Measurements from ENCODE around the gene INSR. TPM values are rescaled to one million over a fixed set of nuclear protein-coding genes. Genes with fewer than 3 reads are reported as not detected.

INSR gene
- total and polyA plus RNA-seq, 2 of the 8 experiments (the other 6 are each of a cell fraction or from before 2014, with no cell fraction given) = 13.1 to 48.7 TPM

- Histone ChIP-seq H4K20me1 (replicated peaks in 1 of 2; ENCODE audit: control insufficient read depth in 1 of 2, insufficient read depth in 2 of 2, low read length in 2 of 2) (no peaks in the 10 kb centered on the region), H3K4me3 (ENCODE audit: extremely low read depth in 1 of 4, insufficient read depth in 2 of 4, low read depth in 3 of 4, low read length in 4 of 4) (no peak overlapping the region), H3K23ac (ENCODE audit: insufficient read length) (no peak overlapping the region), H3K27me3 (replicated peaks in 1 of 4; ENCODE audit: control insufficient read depth in 3 of 4, extremely low read depth in 1 of 4, insufficient read depth in 3 of 4, low read length in 3 of 4) (no peaks in the 10 kb centered on the region), H3K9ac (replicated peaks in 1 of 4; ENCODE audit: extremely low read depth in 1 of 4, low read depth in 3 of 4, low read length in 3 of 4) (no peak overlapping the region), H4K5ac (ENCODE audit: insufficient read length, low read depth, low read length) (no peak overlapping the region), H2BK5ac (ENCODE audit: low read depth, low read length) (no peak overlapping the region), H2AFZ (ENCODE audit: low read length) (no peak overlapping the region), H3K14ac (ENCODE audit: insufficient read length) (no peak overlapping the region), H2AK5ac (ENCODE audit: low read depth, low read length) (no peak overlapping the region), H3K4ac (replicated peaks; ENCODE audit: insufficient read length, low read depth, low read length) (no peak overlapping the region), H3K36me3 (ENCODE audit: control insufficient read depth in 2 of 4, insufficient read depth in 4 of 4, low read length in 3 of 4) (no peaks in the 10 kb centered on the region), H3K4me2 (ENCODE audit: insufficient read depth in 1 of 2, low read depth in 2 of 2, low read length in 2 of 2) (no peak overlapping the region), H3K23me2 (ENCODE audit: low read depth, low read length) (peaks cover 1% of the 10 kb centered on the region; the same call in 1 of the 2 replicates), H2BK120ac (replicated peaks; ENCODE audit: low read depth, low read length) (no peak overlapping the region), H3K56ac (replicated peaks; ENCODE audit: insufficient read length, low read depth, low read length) (no peak overlapping the region), H3K4me1 (replicated peaks in 1 of 4; ENCODE audit: control insufficient read depth in 3 of 4, insufficient read depth in 4 of 4, low read length in 3 of 4) (no peaks in the 10 kb centered on the region), H4K8ac (ENCODE audit: extremely low read depth, insufficient read depth, low read length) (no peak overlapping the region), H3K9me3 (ENCODE audit: insufficient read depth in 2 of 2, low read depth in 1 of 2, low read length in 1 of 2) (peaks cover 6 to 18% of the 10 kb centered on the region in 2 experiments; a peak in 2 of 4 replicates), H2BK12ac (ENCODE audit: low read depth, low read length) (no peak overlapping the region), H4K91ac (replicated peaks; ENCODE audit: insufficient read length, low read length) (no peak overlapping the region), H3K18ac (ENCODE audit: extremely low read depth, low read length) (no peak overlapping the region), H2BK20ac (ENCODE audit: low read length) (no peak overlapping the region), H3K27ac (ENCODE audit: low read depth, low read length) (no peak overlapping the region), H2BK15ac (ENCODE audit: low read length) (no peak overlapping the region), H3K79me2 (ENCODE audit: control insufficient read depth in 1 of 2, insufficient read depth in 2 of 2, low read length in 2 of 2) (no peaks in the 10 kb centered on the region), H3K79me1 (ENCODE audit: low read depth, low read length) (no peaks in the 10 kb centered on the region)
- DNase-seq (ENCODE audit: low read depth in 1 of 2, low spot score in 2 of 2) = no peak
- ChIA-PET CTCF (ENCODE audit: partially characterized antibody) (interaction anchor here (1.3 kb wide), 1 partner anchor 38 kb away, joined by 3 read pairs; no protein-coding TSS in a partner anchor), POLR2A (ENCODE audit: partially characterized antibody) (no interaction called here)
- no peak for FAIRE-seq
- 79% methylated on average over 9 of the region's 9 CpGs; no CpG with 5 or more reads in 1 of the 2 experiments for WGBS, 2 experiments (ENCODE audit: extremely low coverage in 1 of 2, insufficient coverage in 1 of 2, insufficient read length in 1 of 2, insufficient replicate concordance in 2 of 2, low coverage in 1 of 2, low lambda C conversion rate in 2 of 2, missing lambda C conversion rate in 1 of 2)
- TF ChIP-seq CTBP2 (IDR thresholded peaks at IDR 0.05; ENCODE audit: borderline replicate concordance, insufficient read depth, insufficient read length, low read length) (no peak), SP2 (IDR thresholded peaks at IDR 0.05; ENCODE audit: low read length) (no peak), POLR2A (IDR thresholded peaks at IDR 0.05; ENCODE audit: control extremely low read depth in 1 of 2, low read depth in 2 of 2, low read length in 2 of 2) (no peak)
These were observed 230.3 kb downstream of the INSR start for GRCh38 chr19:7063764-7064418.

Measured in H1 (cell line).